ENCODE results near the gene PHYHD1.

Gene PHYHD1

GRCh38 chr9:128986671-128987070 is 65.9 kb downstream of the PHYHD1 start:
- no peak for DNase-seq

- DNase-seq, result no peak
These were observed 67.0 kb downstream of the PHYHD1 start for GRCh38 chr9:128987805-128988204.

Data from T-helper 2 cell (primary cell).